HepG2 (cell line): ENCODE data around the gene TECPR1. TPM values are rescaled to one million over a fixed set of nuclear protein-coding genes. Genes with fewer than 3 reads are reported as not detected.

Experiments
- ATAC-seq: fragments of 200-7000 bp; cut with Tn5 transposase; 3 replicates; pipeline ENCODE4 v1.9.1; 2020; ENCODE audit warnings: mild to moderate bottlenecking, moderate library complexity
- BruUV-seq: library from RNA; stranded (reverse); fragments of 400-500 nt; replicated peaks from 2 replicates; lab custom pipeline; 2021; lab: Mats Ljungman, UMichigan
- CTCF ChIA-PET: fragments of 300-600 bp; formaldehyde crosslinking; extraction: SDS; loops from one replicate; lab custom pipeline; 2021; ENCODE audit warnings: low total read pairs, inconsistent platforms, low intra/inter-chr PET ratio; lab: Yijun Ruan, JAX
- POLR2A ChIA-PET: fragments of 350-600 bp; sonication (Branson Sonifier 250); formaldehyde crosslinking; loops from one replicate; lab custom pipeline; 2020; ENCODE audit warnings: antibody characterized with exemption, inconsistent platforms; lab: Yijun Ruan, JAX
- DNase-seq: peaks from one replicate; pipeline ENCODE4 v3.0.0-alpha.2; 2015; ENCODE audit warnings: low spot score
- FAIRE-seq: peaks from 3 replicates; lab custom pipeline; 2011; peaks lifted over from hg19 to GRCh38; lab: Jason Lieb, UNC
- H2AFZ ChIP-seq: one replicate; pipeline ENCODE4 v1.6.1; 2011; ENCODE audit warnings: low read length, inconsistent platforms
- H3K27ac ChIP-seq: fragments of 300-600 bp; 3 replicates; pipeline ENCODE4 v1.8.0; 2011; ENCODE audit warnings: mixed run types, mild to moderate bottlenecking, mixed read lengths, low read length, inconsistent platforms; ENCODE audit not compliant: insufficient read depth; ENCODE audit errors: extremely low read length
- H3K27me3 ChIP-seq, 2 experiments: fragments of 200-600 bp in 1 of 2; 2 replicates in 1 of 2; 3 replicates in 1 of 2; pipeline versions ENCODE4 v1.6.0 to v1.8.0; 2011; ENCODE audit warnings: low read length in 2 of 2, mild to moderate bottlenecking in 2 of 2, moderate library complexity in 2 of 2, inconsistent platforms in 1 of 2; ENCODE audit not compliant: insufficient read depth in 2 of 2, control insufficient read depth in 1 of 2
- H3K36me3 ChIP-seq, 2 experiments: fragments of 200-600 bp in 1 of 2; replicated peaks in 1 of 2; 2 replicates in 1 of 2; 3 replicates in 1 of 2; pipeline versions ENCODE4 v1.5.1 to v1.8.0; 2011; ENCODE audit warnings: low read length in 2 of 2, inconsistent platforms in 1 of 2; ENCODE audit not compliant: insufficient read depth in 2 of 2, control insufficient read depth in 1 of 2
- H3K4me1 ChIP-seq: 2 replicates; pipeline ENCODE4 v1.5.1; 2012; ENCODE audit warnings: low read length, inconsistent platforms; ENCODE audit not compliant: insufficient read depth
- H3K4me2 ChIP-seq: 2 replicates; pipeline ENCODE4 v1.6.0; 2011; ENCODE audit warnings: low read depth, low read length, inconsistent platforms
- H3K4me3 ChIP-seq, 3 experiments: fragments of 200-600 bp in 1 of 3; sonication (generic), shearing (Covaris generic) in 1 of 3; replicated peaks in 1 of 3; 2 replicates each; pipeline ENCODE4 v1.5.1; 2011 to 2016; ENCODE audit warnings: low read length in 3 of 3, inconsistent platforms in 2 of 3, low read depth in 2 of 3, mild to moderate bottlenecking in 2 of 3, control low read depth in 1 of 3, mixed read lengths in 1 of 3; ENCODE audit not compliant: insufficient read depth in 1 of 3
- H3K79me2 ChIP-seq: one replicate; pipeline ENCODE4 v1.6.1; 2011; ENCODE audit warnings: low read length, inconsistent platforms; ENCODE audit not compliant: insufficient read depth
- H3K9ac ChIP-seq: 2 replicates; pipeline ENCODE4 v1.6.0; 2011; ENCODE audit warnings: mild to moderate bottlenecking, low read depth, low read length, inconsistent platforms; ENCODE audit not compliant: insufficient read depth
- H3K9me3 ChIP-seq: 2 replicates; pipeline ENCODE4 v1.5.1; 2012; ENCODE audit warnings: mild to moderate bottlenecking, low read length
- H4K20me1 ChIP-seq: 2 replicates; pipeline ENCODE4 v1.6.0; 2011; ENCODE audit warnings: inconsistent platforms, mild to moderate bottlenecking, low read length, moderate library complexity; ENCODE audit not compliant: insufficient read depth
- ATF1 ChIP-seq: IDR thresholded peaks from 2 replicates; pipeline ENCODE4 v1.6.1; 2016; ENCODE audit warnings: mild to moderate bottlenecking, control low read depth
- DNMT3B ChIP-seq: conservative IDR thresholded peaks from 2 replicates; pipeline ENCODE4 v1.6.1; 2016; ENCODE audit warnings: missing biosample characterization, control low read depth
- GATA4 ChIP-seq: sonication (generic); IDR thresholded peaks from 2 replicates; pipeline ENCODE4 v1.6.1; 2016; ENCODE audit warnings: antibody characterized with exemption, low read depth, borderline replicate concordance
- HNRNPLL ChIP-seq: fragments of 200-400 bp; formaldehyde crosslinking; IDR thresholded peaks from 2 replicates; pipeline ENCODE4 v1.6.1; 2017; ENCODE audit warnings: mild to moderate bottlenecking, low read depth, low read length; ENCODE audit not compliant: poor library complexity, severe bottlenecking
- KDM6A ChIP-seq: IDR thresholded peaks from 2 replicates; pipeline ENCODE4 v1.6.1; 2016; ENCODE audit warnings: low read depth
- NCOA5 ChIP-seq: sonication (generic); formaldehyde crosslinking; IDR thresholded peaks from 2 replicates; pipeline ENCODE4 v1.4.0; 2020; ENCODE audit warnings: missing genetic modification reagents
- NFE2L2 ChIP-seq: fragments of 150-350 bp; IDR thresholded peaks from 2 replicates; pipeline ENCODE4 v1.6.1; 2014; ENCODE audit warnings: low read length
- NFKBIZ ChIP-seq: IDR thresholded peaks from 2 replicates; pipeline ENCODE4 v1.6.1; 2018; ENCODE audit warnings: missing genetic modification reagents, missing compliant biosample characterization
- NR3C1 ChIP-seq: sonication (generic); formaldehyde crosslinking; IDR thresholded peaks from 2 replicates; pipeline ENCODE4 v1.4.0; 2020; ENCODE audit warnings: missing genetic modification reagents
- POLR2A ChIP-seq, 2 experiments: IDR thresholded peaks; 2 replicates each; pipeline ENCODE4 v1.6.1; 2011; ENCODE audit warnings: low read depth in 2 of 2, low read length in 2 of 2, mild to moderate bottlenecking in 1 of 2, moderate library complexity in 1 of 2; ENCODE audit not compliant: insufficient read depth in 1 of 2
- YEATS2 ChIP-seq: sonication (generic); formaldehyde crosslinking; IDR thresholded peaks from 2 replicates; pipeline ENCODE4 v1.4.0; 2020; ENCODE audit warnings: missing genetic modification reagents, borderline replicate concordance
- ZBTB42 ChIP-seq: sonication (generic); formaldehyde crosslinking; IDR thresholded peaks from 2 replicates; pipeline ENCODE4 v1.5.0; 2020; ENCODE audit warnings: mild to moderate bottlenecking, missing genetic modification reagents
- ZNF282 ChIP-seq: fragments of 450-650 bp; IDR thresholded peaks from 2 replicates; pipeline ENCODE4 v1.6.1; 2018; ENCODE audit not compliant: partially characterized antibody
- ZNF549 ChIP-seq: sonication (generic); formaldehyde crosslinking; IDR thresholded peaks from 2 replicates; pipeline ENCODE4 v1.5.0; 2020; ENCODE audit warnings: missing genetic modification reagents
- WGBS: methylation state at CpG from one replicate; pipeline ENCODE4 v1.1.6; 2017; ENCODE audit warnings: low lambda C conversion rate; 5-methylcytosine and 5-hydroxymethylcytosine counted together
- in situ Hi-C: cut with HindIII; loops from 2 replicates; pipeline ENCODE4 v1.10.0; 2017; ENCODE audit warnings: low pct_unique_long_range_greater_than_20kb; ENCODE audit not compliant: extremely low pct_ligation_motif_present
- intact Hi-C: fragments of 100-400 bp; cut with micrococcal nuclease; formaldehyde crosslinking; loops from one replicate; pipeline ENCODE4 v1.10.0; 2022; ENCODE audit not compliant: unreplicated experiment
- polyA plus RNA-seq, 8 experiments: library from polyadenylated mRNA; depleted of rRNA in 3 of 8; stranded (reverse) in 7 of 8; unstranded in 1 of 8; fragments of >200 nt; fragmentation: Illumina TruSeq in 4 of 8; extraction: Trizol in 4 of 8; gene quantifications; 2 replicates each; pipeline versions ENCODE4 v1.2.1 to v1.2.3, GENCODE V29; 2011 to 2016; ENCODE audit warnings: low read depth in 4 of 8, missing spikeins in 1 of 8, mixed read lengths in 1 of 8; ENCODE audit not compliant: insufficient read depth in 1 of 8
- total RNA-seq, 5 experiments: library from RNA; depleted of rRNA; stranded (reverse); fragments of >200 nt; fragmentation: Illumina TruSeq; extraction: Trizol; gene quantifications; 2 replicates each; pipeline ENCODE4 v1.2.3, GENCODE V29; 2016; ENCODE audit warnings: low read depth in 1 of 5
- TF ChIP-seq, protein P1 (sequence below): sonication (generic); formaldehyde crosslinking; IDR thresholded peaks from 2 replicates; pipeline ENCODE4 v1.9.0; 2021; ENCODE audit warnings: missing genetic modification reagents, borderline replicate concordance
- TF ChIP-seq, protein P2 (sequence below): sonication (generic); formaldehyde crosslinking; IDR thresholded peaks from 2 replicates; pipeline ENCODE4; 2020; ENCODE audit warnings: missing genetic modification reagents, mild to moderate bottlenecking, borderline replicate concordance
- TF ChIP-seq, protein P3 (sequence below): sonication (generic); formaldehyde crosslinking; IDR thresholded peaks from 2 replicates; pipeline ENCODE4 v1.5.1; 2020; ENCODE audit warnings: mild to moderate bottlenecking, missing genetic modification reagents, moderate library complexity
- TF ChIP-seq, protein P4 (sequence below): sonication (generic); formaldehyde crosslinking; IDR thresholded peaks from 2 replicates; pipeline ENCODE4 v1.4.0; 2020; ENCODE audit warnings: missing genetic modification reagents, low read depth, mild to moderate bottlenecking, borderline replicate concordance

The TECPR1 gene
- total and polyA plus RNA-seq, 2 of the 13 experiments (the other 11 are each of a cell fraction or from before 2014, with no cell fraction given): 2.3 to 6.3 TPM

DNA sequence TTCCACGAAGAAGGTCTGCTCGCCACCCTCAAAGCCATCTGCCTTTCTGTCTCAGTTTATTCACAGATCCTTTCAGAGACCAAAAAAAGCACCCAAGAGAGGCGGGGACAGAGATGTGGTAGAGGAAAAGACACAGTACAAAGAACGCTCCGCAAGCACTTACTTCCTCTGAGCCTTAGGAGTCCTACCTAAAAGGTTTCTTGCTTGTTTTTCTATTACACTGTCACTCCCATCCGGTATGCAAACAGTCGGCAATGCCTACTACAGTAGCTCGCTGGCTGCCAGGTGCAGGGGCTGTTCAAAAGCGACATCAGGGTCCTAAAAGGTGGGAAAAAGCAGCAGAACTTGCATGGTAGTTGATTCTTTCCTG lies 816 bp downstream of the TECPR1 start (continued):
- TF ChIP-seq, protein P1, sequence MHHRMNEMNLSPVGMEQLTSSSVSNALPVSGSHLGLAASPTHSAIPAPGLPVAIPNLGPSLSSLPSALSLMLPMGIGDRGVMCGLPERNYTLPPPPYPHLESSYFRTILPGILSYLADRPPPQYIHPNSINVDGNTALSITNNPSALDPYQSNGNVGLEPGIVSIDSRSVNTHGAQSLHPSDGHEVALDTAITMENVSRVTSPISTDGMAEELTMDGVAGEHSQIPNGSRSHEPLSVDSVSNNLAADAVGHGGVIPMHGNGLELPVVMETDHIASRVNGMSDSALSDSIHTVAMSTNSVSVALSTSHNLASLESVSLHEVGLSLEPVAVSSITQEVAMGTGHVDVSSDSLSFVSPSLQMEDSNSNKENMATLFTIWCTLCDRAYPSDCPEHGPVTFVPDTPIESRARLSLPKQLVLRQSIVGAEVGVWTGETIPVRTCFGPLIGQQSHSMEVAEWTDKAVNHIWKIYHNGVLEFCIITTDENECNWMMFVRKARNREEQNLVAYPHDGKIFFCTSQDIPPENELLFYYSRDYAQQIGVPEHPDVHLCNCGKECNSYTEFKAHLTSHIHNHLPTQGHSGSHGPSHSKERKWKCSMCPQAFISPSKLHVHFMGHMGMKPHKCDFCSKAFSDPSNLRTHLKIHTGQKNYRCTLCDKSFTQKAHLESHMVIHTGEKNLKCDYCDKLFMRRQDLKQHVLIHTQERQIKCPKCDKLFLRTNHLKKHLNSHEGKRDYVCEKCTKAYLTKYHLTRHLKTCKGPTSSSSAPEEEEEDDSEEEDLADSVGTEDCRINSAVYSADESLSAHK (CRISPR knock-in tag): no peak
- TF ChIP-seq GATA4 (no peak), ZBTB42 (CRISPR knock-in tag) (no peak), YEATS2 (CRISPR knock-in tag) (no peak), ZNF549 (CRISPR knock-in tag) (no peak)
- TF ChIP-seq, protein P2, sequence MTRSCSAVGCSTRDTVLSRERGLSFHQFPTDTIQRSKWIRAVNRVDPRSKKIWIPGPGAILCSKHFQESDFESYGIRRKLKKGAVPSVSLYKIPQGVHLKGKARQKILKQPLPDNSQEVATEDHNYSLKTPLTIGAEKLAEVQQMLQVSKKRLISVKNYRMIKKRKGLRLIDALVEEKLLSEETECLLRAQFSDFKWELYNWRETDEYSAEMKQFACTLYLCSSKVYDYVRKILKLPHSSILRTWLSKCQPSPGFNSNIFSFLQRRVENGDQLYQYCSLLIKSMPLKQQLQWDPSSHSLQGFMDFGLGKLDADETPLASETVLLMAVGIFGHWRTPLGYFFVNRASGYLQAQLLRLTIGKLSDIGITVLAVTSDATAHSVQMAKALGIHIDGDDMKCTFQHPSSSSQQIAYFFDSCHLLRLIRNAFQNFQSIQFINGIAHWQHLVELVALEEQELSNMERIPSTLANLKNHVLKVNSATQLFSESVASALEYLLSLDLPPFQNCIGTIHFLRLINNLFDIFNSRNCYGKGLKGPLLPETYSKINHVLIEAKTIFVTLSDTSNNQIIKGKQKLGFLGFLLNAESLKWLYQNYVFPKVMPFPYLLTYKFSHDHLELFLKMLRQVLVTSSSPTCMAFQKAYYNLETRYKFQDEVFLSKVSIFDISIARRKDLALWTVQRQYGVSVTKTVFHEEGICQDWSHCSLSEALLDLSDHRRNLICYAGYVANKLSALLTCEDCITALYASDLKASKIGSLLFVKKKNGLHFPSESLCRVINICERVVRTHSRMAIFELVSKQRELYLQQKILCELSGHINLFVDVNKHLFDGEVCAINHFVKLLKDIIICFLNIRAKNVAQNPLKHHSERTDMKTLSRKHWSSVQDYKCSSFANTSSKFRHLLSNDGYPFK (CRISPR knock-in tag): 0 out of 2 replicates have a peak, but pooled peaks have one; percentile 13

DNA sequence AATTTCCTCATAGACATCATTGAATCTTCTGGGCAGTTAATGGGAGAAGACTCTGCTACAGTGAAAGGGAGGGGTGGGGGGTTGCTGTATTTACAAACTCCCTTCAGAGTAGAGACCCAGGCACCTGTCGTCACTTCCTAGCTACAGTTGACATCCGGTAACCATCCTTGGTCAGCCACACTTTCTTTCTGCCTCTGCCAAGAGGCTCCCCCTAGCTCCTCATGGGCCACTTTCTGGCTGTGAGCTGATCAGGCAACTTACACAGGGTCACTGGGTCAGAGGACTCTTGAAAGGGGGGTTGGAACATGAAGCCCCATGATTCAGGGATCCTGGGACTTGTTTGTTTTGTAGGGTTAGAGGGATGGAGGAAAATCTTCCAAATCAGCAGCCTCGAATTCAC lies 1.2 kb downstream of the TECPR1 start:
- ATAC-seq (0 out of 3 replicates have a peak, but pooled peaks have one; percentile 3), DNase-seq (no peak), FAIRE-seq (peak; percentile 84)
- Histone ChIP-seq H3K9me3 (no peaks in the 10 kb centered on the region), H3K4me3 (peak overlapping the region; percentile 66 to 100 (median 88)), H3K27me3 (no peaks in the 10 kb centered on the region; a peak in 1 of 5 replicates), H3K4me1 (peaks cover 31% of the 10 kb centered on the region), H3K36me3 (no peaks in the 10 kb centered on the region; a peak in 1 of 5 replicates), H4K20me1 (no peaks in the 10 kb centered on the region), H3K4me2 (peak overlapping the region; percentile 86), H2AFZ (peak overlapping the region; percentile 17), H3K9ac (peak overlapping the region; percentile 71; the same call in 1 of the 2 replicates), H3K27ac (peak overlapping the region; percentile 78), H3K79me2 (peaks cover 21% of the 10 kb centered on the region)
- POLR2A ChIA-PET: interaction anchor here (1.1 to 1.8 kb wide), 2 partner anchors 30 to 149 kb away, joined by 3 to 6 read pairs; no protein-coding TSS in a partner anchor
- intact Hi-C loops: no loop called here
- 0% methylated on average over 1 of the region's 3 CpGs for WGBS
- in situ Hi-C loops: no loop called here
- CTCF ChIA-PET: no interaction called here
- TSS peak; percentile 65 for BruUV-seq
- TF ChIP-seq NR3C1 (CRISPR knock-in tag): no peak
- no peak for TF ChIP-seq DNMT3B (CRISPR knock-in tag)
- no peak for TF ChIP-seq KDM6A (CRISPR knock-in tag)
- TF ChIP-seq NCOA5: no peak
- TF ChIP-seq POLR2A (IDR thresholded peaks at IDR 0.05; ENCODE audit: insufficient read depth in 1 of 2, low read depth in 2 of 2, low read length in 2 of 2): 0 out of 4 replicates have a peak, but pooled peaks of 1 of the 2 experiments have one; percentile 38
- TF ChIP-seq, protein P3, sequence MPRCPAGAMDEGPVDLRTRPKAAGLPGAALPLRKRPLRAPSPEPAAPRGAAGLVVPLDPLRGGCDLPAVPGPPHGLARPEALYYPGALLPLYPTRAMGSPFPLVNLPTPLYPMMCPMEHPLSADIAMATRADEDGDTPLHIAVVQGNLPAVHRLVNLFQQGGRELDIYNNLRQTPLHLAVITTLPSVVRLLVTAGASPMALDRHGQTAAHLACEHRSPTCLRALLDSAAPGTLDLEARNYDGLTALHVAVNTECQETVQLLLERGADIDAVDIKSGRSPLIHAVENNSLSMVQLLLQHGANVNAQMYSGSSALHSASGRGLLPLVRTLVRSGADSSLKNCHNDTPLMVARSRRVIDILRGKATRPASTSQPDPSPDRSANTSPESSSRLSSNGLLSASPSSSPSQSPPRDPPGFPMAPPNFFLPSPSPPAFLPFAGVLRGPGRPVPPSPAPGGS (CRISPR knock-in tag): no peak
- no peak for TF ChIP-seq NFE2L2
- no peak for TF ChIP-seq ZNF282
- no peak for TF ChIP-seq HNRNPLL
- TF ChIP-seq, protein P4, sequence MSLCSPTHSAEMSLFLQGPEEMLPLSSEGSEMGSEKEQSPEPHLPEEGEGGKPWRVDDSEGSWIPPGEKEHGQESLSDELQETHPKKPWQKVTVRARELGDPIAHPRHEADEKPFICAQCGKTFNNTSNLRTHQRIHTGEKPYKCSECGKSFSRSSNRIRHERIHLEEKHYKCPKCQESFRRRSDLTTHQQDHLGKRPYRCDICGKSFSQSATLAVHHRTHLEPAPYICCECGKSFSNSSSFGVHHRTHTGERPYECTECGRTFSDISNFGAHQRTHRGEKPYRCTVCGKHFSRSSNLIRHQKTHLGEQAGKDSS (CRISPR knock-in tag): no peak
- no peak for TF ChIP-seq NFKBIZ (CRISPR knock-in tag)
- peak; percentile 55 for TF ChIP-seq ATF1 (CRISPR knock-in tag)
